Spinal cord (tissue), 10 donors: Measurements from ENCODE around the gene MAP3K20. TPM values are rescaled to one million over a fixed set of nuclear protein-coding genes. Genes with fewer than 3 reads are reported as not detected.
A peak's percentile ranks its signal among the peaks of the same experiment; 100 is the strongest.

Experiments used
- DNase-seq, 6 donors: peaks; one replicate each; pipeline versions ENCODE4 v3.0.0 to v3.0.0-alpha.2; 2013 to 2015; ENCODE audit warnings: low spot score in 6 of 6, low read depth in 4 of 6
- H3K27ac ChIP-seq: one replicate; pipeline ENCODE4 v1.5.1; 2013; ENCODE audit warnings: low read depth, low read length, control low read depth
- H3K27me3 ChIP-seq: one replicate; pipeline ENCODE4 v1.6.1; 2013; ENCODE audit warnings: low read length; ENCODE audit not compliant: control insufficient read depth, insufficient read depth
- H3K36me3 ChIP-seq: one replicate; pipeline ENCODE4 v1.6.1; 2013; ENCODE audit warnings: low read length; ENCODE audit not compliant: control insufficient read depth, insufficient read depth
- H3K4me1 ChIP-seq: one replicate; pipeline ENCODE4 v1.6.1; 2013; ENCODE audit warnings: low read length; ENCODE audit not compliant: control insufficient read depth, insufficient read depth
- H3K4me3 ChIP-seq: one replicate; pipeline ENCODE4 v1.5.1; 2013; ENCODE audit warnings: low read depth, low read length, control low read depth
- H3K9me3 ChIP-seq: one replicate; pipeline ENCODE4 v1.6.1; 2013; ENCODE audit warnings: low read length; ENCODE audit not compliant: control insufficient read depth, insufficient read depth
- WGBS: methylation state at CpG from one replicate; pipeline ENCODE4 v1.1.5; 2013; ENCODE audit warnings: missing lambda C conversion rate; ENCODE audit not compliant: insufficient coverage; 5-methylcytosine and 5-hydroxymethylcytosine counted together
- long read RNA-seq, 4 donors: transcript quantifications; one replicate each; lab custom pipeline, GENCODE V29; 2026
- polyA plus RNA-seq, 2 donors: library from polyadenylated mRNA; unstranded; fragments of 120-200 nt; gene quantifications; one replicate each; pipeline ENCODE4 v1.2.1, GENCODE V29; 2013; ENCODE audit not compliant: insufficient read length in 2 of 2
- total RNA-seq, 2 donors: library from RNA; depleted of rRNA in 1 of 2; stranded (reverse); fragments of 120-200 nt in 1 of 2; fragments of >200 nt in 1 of 2; gene quantifications; one replicate each; pipeline versions ENCODE4 v1.2.3 to v1.2.4, GENCODE V29; 2013 to 2014
- donor health status: healthy.

MAP3K20 gene
- 10 to 100 TPM; 23.1 to 26.8 TPM for total RNA-seq
- 10 to 100 TPM in 1 of 2 donors, 1 to 10 TPM in 1; 8.0 to 10.1 TPM for polyA plus RNA-seq
- long read RNA-seq, donor 1, full-length matches to known transcripts: 1 of 1 reads
- long read RNA-seq, donor 1, partial matches to known transcripts: 0 of 1 reads
- long read RNA-seq, donor 1, other reads (novel, unspliced or antisense): 0 of 1 reads
- long read RNA-seq, donor 2, partial matches to known transcripts: 0 of 1 reads
- long read RNA-seq, donor 2, other reads (novel, unspliced or antisense): 0 of 1 reads
- long read RNA-seq, donor 3, full-length matches to known transcripts: 2 of 2 reads
- long read RNA-seq, donor 3, partial matches to known transcripts: 0 of 2 reads
- long read RNA-seq, donor 3, other reads (novel, unspliced or antisense): 0 of 2 reads
- long read RNA-seq, donor 4, full-length matches to known transcripts: 5 of 40 reads
- long read RNA-seq, donor 4, partial matches to known transcripts: 35 of 40 reads
- long read RNA-seq, donor 4, other reads (novel, unspliced or antisense): 0 of 40 reads

- H3K4me3 ChIP-seq: peak within 1 kb of the TSS; percentile 70
- H3K9me3 ChIP-seq: no peaks in the 10 kb centered on the region
- H3K27ac ChIP-seq: peak within 1 kb of the TSS; percentile 88
- H3K4me1 ChIP-seq: peaks cover 10% of the 10 kb centered on the region
- no peaks in the 10 kb centered on the region for H3K27me3 ChIP-seq
- under 1% methylated on average over 106 of the region's 106 CpGs for WGBS
- peak in 5 of 6 donors; percentile 26 to 86 (median 46) for DNase-seq
- H3K36me3 ChIP-seq: no peaks in the 10 kb centered on the region
Measured at GRCh38 chr2:173075781-173076580, at the start of gene MAP3K20. MAP3K20 (plus strand) TSS chr2:173075846; CDS start chr2:173091032, 15,186 bp downstream.

- no CpG with 5 or more reads among the region's 1 CpG for WGBS
- no peak for DNase-seq
Measured at GRCh38 chr2:173026479-173026878, 49.2 kb upstream of the MAP3K20 start.

DNA sequence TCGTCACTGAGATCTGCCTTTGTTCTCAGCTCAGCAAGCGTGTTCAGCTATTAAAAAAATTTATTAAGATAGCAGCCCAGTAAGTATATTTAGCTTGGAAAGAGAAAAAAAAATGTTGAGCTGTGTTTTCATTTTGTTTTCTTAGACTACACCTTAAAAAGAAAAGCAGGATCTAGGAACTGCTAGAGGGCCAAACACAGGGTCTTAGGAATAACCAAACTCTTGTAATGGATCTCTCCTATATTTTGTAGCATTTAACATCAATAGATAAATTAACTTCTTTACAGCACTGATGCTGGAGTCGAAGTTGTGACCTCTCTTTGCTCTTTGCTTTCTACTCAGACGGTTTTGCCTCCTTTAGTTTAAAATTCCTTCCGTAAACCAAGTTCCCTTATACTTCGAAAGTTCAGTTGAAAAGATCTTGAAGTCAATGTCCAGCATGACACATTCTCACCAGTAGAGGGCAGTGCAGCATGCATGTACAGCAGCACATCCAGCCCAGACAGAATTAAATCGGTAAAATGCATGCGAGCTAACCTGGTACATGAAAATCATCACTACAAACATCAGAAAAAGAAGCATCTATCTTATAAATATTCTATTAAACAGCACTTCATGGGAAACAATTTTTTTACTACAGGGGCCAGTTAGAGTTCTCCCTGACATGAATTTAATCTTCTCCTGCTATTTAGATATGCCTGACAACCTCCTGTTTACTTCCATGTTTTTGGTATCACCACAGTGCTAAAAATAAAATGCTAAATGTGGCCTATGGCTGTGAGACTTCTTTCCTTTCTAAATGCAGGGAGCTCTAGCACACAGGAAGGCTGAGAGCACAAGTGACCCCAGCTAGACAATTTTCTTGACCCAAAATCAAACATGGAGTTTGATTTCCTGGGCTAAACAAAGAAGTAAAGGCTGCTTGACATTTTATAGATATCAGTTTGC is 48.2 kb upstream of the MAP3K20 start:
- H3K4me3 ChIP-seq: no peak overlapping the region
- H3K36me3 ChIP-seq: peaks cover 12% of the 10 kb centered on the region
- 9% methylated on average over 6 of the region's 8 CpGs for WGBS
- H3K27me3 ChIP-seq: no peaks in the 10 kb centered on the region
- DNase-seq: peak; percentile 77 to 97 (median 84)
- H3K27ac ChIP-seq: peak overlapping the region; percentile 50
- no peaks in the 10 kb centered on the region for H3K9me3 ChIP-seq
- no peaks in the 10 kb centered on the region for H3K4me1 ChIP-seq

More at GRCh38 chr2:173026479-173026878, 49.2 kb upstream of the MAP3K20 start:
- H3K27me3 ChIP-seq: no peaks in the 10 kb centered on the region
- H3K27ac ChIP-seq: no peak overlapping the region
- peaks cover 12% of the 10 kb centered on the region for H3K36me3 ChIP-seq
- no peaks in the 10 kb centered on the region for H3K9me3 ChIP-seq
- H3K4me1 ChIP-seq: no peaks in the 10 kb centered on the region
- no peak overlapping the region for H3K4me3 ChIP-seq

DNA sequence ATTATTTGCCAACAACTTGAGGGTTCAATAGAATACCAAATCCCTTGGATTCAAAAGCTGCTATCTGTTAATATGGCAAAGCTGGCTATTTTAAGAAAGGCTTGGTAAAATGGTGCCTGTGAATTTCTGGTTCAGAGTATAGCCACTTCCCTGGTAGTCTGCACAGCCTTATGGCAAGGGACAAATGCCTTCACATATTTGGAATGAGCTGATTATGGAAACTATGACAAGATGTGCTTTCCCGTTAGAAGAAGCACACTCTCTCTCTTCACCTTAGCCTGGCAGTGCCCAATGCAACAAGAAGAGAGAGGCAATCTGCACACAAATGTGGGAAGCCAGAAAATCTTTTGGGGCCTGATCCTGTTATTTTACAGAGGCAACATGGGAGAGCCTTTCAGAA is 47.5 kb upstream of the MAP3K20 start:
- peak in 1 of 6 donors; percentile 25 for DNase-seq
- peak overlapping the region; percentile 50 for H3K27ac ChIP-seq
- no peak overlapping the region for H3K4me3 ChIP-seq
- H3K4me1 ChIP-seq: no peaks in the 10 kb centered on the region
- H3K36me3 ChIP-seq: peaks cover 9% of the 10 kb centered on the region
- no peaks in the 10 kb centered on the region for H3K27me3 ChIP-seq
- no peaks in the 10 kb centered on the region for H3K9me3 ChIP-seq
- WGBS: no CpG with 5 or more reads among the region's 1 CpG

- WGBS: 0% methylated on average over 1 of the region's 5 CpGs
- Histone ChIP-seq H3K4me3 (no peak overlapping the region), H3K36me3 (peaks cover 4% of the 10 kb centered on the region), H3K4me1 (no peaks in the 10 kb centered on the region), H3K27me3 (no peaks in the 10 kb centered on the region), H3K27ac (no peak overlapping the region), H3K9me3 (no peaks in the 10 kb centered on the region)
- DNase-seq: peak in 1 of 6 donors; percentile 34
Measured at GRCh38 chr2:173028671-173029070, 47.0 kb upstream of the MAP3K20 start.

- Histone ChIP-seq H3K27ac (no peak overlapping the region), H3K9me3 (no peaks in the 10 kb centered on the region), H3K4me3 (no peak overlapping the region), H3K27me3 (no peaks in the 10 kb centered on the region), H3K36me3 (peaks cover 2% of the 10 kb centered on the region), H3K4me1 (no peaks in the 10 kb centered on the region)
- 76% methylated on average over 3 of the region's 9 CpGs for WGBS
- no peak for DNase-seq
Measured at GRCh38 chr2:173030561-173031490, 44.8 kb upstream of the MAP3K20 start.

GRCh38 chr2:173032032-173032431 is 43.6 kb upstream of the MAP3K20 start:
- H3K27me3 ChIP-seq: no peaks in the 10 kb centered on the region
- 92% methylated on average over 3 of the region's 4 CpGs for WGBS
- no peak overlapping the region for H3K4me3 ChIP-seq
- H3K4me1 ChIP-seq: no peaks in the 10 kb centered on the region
- H3K9me3 ChIP-seq: no peaks in the 10 kb centered on the region
- H3K36me3 ChIP-seq: peaks cover 2% of the 10 kb centered on the region
- no peak for DNase-seq
- no peak overlapping the region for H3K27ac ChIP-seq

DNA sequence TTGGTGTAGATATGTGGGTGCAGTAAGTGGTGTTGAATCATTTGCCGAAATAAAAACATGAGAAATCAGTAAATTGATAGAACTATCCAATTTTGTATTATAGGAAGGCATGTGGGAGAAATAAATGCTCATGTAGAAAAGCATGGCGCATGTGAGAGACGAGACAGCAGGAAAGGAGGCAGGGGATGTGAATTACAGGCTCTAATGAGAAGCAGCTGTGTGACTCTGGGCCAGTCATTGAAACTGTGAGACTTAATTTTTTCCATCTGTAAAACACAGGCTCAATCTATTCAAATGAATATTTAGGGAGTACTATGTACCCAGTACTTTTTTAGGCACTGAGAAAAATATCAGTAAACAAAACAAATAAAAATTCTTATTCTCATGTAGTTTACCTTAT is 42.6 kb upstream of the MAP3K20 start:
- Histone ChIP-seq H3K4me1 (no peaks in the 10 kb centered on the region), H3K9me3 (no peaks in the 10 kb centered on the region), H3K27ac (no peak overlapping the region), H3K4me3 (no peak overlapping the region), H3K36me3 (peaks cover 2% of the 10 kb centered on the region), H3K27me3 (no peaks in the 10 kb centered on the region)
- WGBS: 90% methylated on average over 3 of the region's 3 CpGs
- no peak for DNase-seq
